HG02571 (cell line): ENCODE data around the gene CNNM3.

ENCODE experiments used
- ATAC-seq: cut with Tn5 transposase; IDR thresholded peaks from one replicate; pipeline ENCODE4 v1.9.1; 2021; ENCODE audit warnings: mild to moderate bottlenecking, moderate library complexity; ENCODE audit not compliant: unreplicated experiment

The CNNM3 gene

GRCh38 chr2:96874198-96874831, 58.2 kb downstream of the CNNM3 start:
- no peak for ATAC-seq

- no peak for ATAC-seq
Observed at GRCh38 chr2:96875498-96876268, 59.6 kb downstream of the CNNM3 start.

- no peak for ATAC-seq
Observed at GRCh38 chr2:96876269-96877041, 60.4 kb downstream of the CNNM3 start.

- no peak for ATAC-seq
Observed at GRCh38 chr2:96877042-96877451, 61.0 kb downstream of the CNNM3 start.

GRCh38 chr2:96877631-96878092, 61.6 kb downstream of the CNNM3 start:
- ATAC-seq = no peak

GRCh38 chr2:96878171-96878570, 62.1 kb downstream of the CNNM3 start:
- no peak for ATAC-seq

- no peak for ATAC-seq
Observed at GRCh38 chr2:96878796-96879544, 62.9 kb downstream of the CNNM3 start.

- no peak for ATAC-seq
Observed at GRCh38 chr2:96879545-96880040, 63.5 kb downstream of the CNNM3 start.

- ATAC-seq = no peak
Observed at GRCh38 chr2:96880891-96881273, 64.8 kb downstream of the CNNM3 start.

- ATAC-seq = no peak
Observed at GRCh38 chr2:96881349-96882195, 65.5 kb downstream of the CNNM3 start.

GRCh38 chr2:96882230-96882629, 66.2 kb downstream of the CNNM3 start:
- no peak for ATAC-seq

- ATAC-seq = no peak
Observed at GRCh38 chr2:96882906-96883305, 66.8 kb downstream of the CNNM3 start.

GRCh38 chr2:96883306-96883705, 67.2 kb downstream of the CNNM3 start:
- no peak for ATAC-seq
